Activated effector memory CD4-positive, alpha-beta T cell treated with Interleukin-2 at 50 U/mL for 16 hours (primary cell): ENCODE data around the gene PNMA8B.

Experiments
- DNase-seq: peaks from one replicate; pipeline ENCODE4 v3.0.0-alpha.2; 2020

The PNMA8B gene

GRCh38 chr19:46486358-46486757 lies 9.3 kb downstream of the PNMA8B start:
- no peak for DNase-seq

- no peak for DNase-seq
Measured at GRCh38 chr19:46484656-46485055, 11.0 kb downstream of the PNMA8B start.

DNA sequence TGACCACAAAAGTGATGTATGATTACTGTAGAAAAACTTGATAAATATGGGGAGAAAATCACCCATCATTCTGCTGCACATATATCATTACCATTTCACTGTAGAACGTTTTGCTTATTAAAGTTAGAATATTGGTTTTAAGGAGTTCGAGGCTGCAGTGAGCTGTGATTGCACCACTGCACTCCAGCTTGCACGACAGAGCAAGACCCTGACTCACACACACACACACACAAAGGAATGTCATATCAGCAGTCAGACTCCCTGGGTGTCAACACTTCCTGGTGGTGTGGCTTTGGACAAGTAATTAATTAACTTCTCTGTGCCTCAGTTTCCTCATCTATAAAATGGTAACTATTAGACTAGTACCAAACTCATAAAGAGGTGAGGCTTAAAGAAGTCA lies 13.0 kb downstream of the PNMA8B start:
- no peak for DNase-seq

DNA sequence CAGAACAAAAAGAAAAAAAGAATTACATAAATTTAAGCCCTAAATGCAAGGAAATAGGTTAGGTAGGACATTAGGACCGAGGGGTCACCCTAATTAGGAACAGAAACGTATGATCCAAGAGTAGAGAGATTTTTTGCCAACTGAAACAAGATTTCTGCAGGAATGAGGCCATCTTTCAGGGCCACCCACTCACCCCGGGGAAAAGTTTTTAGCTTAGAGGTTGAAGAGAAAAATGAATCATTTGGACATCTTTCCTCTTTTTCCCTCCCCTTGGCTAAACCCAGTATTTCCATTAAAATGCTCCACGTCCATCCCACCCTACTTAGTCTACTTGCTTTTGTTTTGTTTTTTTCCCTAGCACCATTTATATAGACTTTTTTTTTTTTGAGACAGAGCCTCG lies 13.7 kb downstream of the PNMA8B start:
- no peak for DNase-seq

DNA sequence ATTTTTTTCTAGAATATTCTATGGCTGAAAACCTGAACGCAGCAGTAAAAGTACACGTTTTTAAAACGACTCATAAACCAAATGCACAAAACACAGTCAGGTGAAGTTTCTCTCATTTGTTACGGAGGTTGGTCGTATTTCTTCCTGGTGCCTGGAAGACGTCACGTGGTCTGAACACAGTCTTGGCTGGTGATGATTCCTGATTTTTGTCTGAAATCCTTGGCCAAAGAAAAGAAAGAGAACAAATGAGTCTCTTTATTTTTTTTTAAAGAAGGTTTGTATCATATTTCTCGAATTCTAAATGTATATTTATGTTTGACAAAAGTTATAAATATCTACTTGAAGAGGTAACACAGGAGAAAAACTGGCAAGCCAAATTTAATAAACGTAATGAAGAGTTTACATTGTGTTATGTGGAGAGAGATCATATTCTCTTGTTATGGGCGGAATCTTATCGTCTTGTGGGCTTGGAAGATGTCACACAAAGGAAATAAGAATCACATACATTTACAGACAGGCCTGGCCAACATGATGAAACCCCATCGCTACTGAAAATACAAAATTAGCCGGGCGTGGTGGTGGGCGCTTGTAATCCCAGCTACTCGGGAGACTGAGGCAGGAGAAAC lies 14.3 kb downstream of the PNMA8B start:
- no peak for DNase-seq

DNA sequence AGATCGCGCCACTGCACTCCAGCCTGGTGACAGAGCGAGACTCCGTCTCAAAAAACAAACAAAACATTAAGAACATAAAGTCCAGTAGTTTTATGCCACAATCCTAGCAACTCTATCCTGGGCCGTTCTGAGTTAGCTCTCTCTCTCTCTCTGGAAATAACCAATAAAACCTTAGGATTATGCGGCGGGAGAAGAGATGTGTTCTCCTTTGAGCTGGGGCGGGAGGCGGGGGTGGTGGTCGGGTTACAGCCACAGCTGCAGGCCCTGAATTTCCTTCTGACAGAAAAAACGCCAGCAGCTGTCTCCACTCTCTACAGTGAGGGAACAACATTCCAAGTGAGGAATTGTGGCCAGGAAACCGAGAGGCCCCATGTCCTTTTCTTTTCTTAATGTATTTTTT lies 15.3 kb downstream of the PNMA8B start:
- DNase-seq, result no peak

DNA sequence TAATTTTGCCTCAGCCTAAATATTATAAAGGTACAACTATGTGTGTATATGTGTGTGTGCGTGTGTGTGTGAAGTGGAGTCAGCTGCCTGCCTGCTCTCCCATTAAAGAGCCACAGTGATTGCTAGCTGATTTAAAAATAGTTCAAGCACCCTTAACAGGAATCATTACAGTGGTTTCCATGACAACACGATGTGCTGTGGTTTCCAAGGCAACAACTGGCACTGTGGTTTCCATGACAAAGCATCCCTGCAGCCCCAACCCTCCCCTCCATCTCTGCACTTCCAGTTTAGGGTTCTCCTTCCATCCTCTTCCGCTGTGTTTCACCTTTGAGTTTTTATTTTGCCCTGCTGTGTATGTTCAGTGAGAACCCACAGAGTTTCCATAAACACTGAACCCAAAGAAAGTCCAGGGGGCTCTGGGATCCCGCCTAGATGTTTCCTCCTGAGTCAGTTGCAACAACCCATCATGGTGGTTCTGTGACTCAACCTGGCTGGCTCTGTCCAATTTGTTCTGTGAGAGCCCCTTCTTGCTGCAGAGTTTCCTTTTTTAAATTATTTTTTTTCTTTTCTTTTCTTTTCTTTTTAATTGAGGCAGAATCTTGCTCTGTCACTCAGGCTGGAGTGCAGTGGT lies 17.2 kb downstream of the PNMA8B start:
- no peak for DNase-seq

GRCh38 chr19:46475986-46476385 lies 19.7 kb downstream of the PNMA8B start:
- DNase-seq, result no peak

GRCh38 chr19:46474211-46474610 lies 21.5 kb downstream of the PNMA8B start:
- DNase-seq, result no peak

DNA sequence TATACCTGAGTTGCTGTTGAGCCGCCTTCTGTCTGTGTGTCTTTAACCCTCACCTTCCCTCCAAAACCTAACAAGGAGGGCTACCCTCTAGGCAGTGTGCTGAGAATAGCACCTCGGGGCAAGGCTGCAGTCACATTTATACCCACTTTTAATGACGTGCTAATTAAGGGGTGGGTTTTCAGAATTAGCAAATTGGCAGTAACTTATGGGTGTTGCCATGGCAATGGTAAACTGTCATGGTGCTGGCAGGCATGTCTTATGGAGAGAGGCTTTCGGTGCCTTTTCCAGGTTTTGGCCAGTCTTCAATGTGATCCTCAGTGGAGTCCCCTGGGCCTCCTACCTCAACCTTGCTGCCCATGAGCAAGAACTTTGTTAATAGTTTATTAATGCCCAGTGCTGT lies 23.1 kb downstream of the PNMA8B start:
- DNase-seq, result no peak

- no peak for DNase-seq
Measured at GRCh38 chr19:46471811-46472543, 23.7 kb downstream of the PNMA8B start.

DNA sequence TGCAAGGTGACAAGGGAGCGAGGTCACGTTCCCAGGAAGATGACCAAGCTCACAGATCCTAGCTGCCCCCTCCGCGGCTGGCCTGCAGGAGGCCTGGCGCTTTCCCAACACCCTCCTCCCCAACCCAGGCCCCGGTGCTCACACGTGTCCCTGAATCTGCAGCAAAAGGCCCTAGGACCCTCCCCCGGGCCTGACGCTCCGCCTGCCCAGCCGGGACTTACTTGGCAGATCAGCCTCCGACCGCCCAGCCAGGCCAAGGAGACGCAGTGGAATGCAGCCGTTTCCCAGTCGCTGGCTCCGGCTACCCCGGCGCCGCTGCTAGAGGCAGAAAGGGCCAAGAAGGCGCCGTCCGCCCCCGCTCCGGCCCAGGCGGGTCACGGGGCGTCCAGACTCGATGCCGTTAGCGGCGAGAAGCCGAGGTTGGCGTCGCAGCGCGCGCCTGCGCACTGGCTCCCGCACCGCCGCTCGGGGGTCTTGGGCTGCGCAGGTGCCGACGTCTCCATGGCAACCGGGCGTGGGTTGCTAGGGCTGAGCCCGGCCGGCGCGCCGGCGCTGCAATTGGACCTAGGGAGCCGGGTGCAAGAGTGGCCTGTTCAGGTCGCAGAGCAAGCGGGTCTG lies 24.4 kb downstream of the PNMA8B start, which contains the start of gene PNMA8A:
TSS of gene PNMA8A (minus strand) at position 448 of the 618 bp plus-strand sequence. CDS start 528 bp downstream, outside the sequence.
- DNase-seq, result no peak

- no peak for DNase-seq
Measured at GRCh38 chr19:46470376-46470775, 25.3 kb downstream of the PNMA8B start.

DNA sequence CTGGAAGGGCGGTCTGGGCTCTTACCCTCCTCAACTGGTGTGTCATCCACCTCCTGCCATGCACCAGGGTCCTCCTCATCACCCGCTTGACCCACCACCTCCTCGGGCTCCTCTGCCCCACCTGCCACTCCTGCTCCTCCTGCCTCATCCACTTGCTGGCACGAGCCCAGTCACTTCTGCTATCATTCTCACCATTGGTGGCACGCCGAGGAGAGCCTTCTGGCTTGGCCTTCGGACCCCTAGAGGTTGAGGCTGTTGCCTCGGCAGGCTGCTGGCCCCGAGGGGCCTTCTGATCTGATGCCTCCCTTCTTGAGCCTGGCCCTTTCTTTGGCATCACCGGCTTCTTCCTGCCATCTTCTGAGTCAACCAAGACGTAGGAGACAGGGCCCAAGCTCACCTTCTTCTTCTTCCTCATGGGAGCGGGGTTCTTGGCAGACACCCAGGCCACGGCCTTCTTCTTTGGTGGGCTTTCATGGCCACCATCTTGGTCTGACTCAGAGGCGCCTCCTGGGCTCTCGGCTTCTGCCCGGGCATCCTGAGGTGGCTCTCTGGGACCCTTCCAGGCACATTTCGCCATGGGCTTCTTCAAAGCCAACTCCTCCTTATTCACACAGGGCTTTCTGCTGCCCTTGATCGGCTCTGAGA lies 26.0 kb downstream of the PNMA8B start:
- no peak for DNase-seq

DNA sequence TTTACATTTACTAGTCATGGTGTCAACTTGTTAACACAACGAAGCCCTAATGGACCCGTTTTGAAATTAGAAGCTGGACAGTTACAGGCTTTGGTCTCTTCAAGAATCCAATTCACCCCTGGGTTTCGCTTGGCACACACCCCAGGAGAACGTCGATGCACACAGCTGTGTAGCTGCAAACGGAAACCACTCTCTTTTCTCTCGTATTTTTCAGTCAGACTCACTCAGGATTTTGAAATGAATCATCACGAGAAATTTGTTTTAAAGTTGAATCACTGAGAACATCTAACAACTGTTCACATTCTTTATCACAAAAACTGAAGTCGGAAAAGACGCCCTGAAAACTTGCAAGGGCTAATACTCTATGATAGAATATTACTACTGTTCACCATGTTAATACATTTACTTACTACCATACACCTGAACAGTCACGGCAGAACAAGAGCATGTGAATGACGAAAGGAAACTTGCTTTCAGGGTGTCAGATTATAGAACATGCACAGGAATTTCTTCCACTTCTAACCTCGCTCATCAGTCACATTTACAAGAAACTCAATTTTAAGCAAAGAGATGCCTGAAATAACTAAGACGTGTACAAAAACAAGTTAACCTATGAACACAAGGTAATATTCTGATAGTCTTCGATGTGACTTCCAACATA lies 29.0 kb downstream of the PNMA8B start:
- no peak for DNase-seq

DNA sequence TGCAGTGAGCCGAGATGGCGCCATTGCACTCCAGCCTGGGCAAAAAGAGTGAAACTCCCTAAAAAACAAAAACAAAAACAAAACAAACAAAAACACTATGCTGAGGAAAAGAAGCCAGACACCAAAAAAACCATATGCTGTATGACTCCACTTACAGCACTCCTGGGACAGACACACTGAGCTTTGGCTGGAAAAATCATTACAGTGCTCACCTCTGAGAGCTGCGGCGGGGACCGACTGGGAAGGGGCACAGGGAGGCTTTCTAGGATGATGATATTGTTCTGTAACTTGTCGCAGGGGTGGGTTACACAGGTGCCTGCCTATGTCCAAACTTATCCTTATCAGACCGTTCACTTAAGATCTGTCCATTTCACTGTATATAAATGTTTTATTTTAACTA lies 32.2 kb downstream of the PNMA8B start:
- no peak for DNase-seq

GRCh38 chr19:46461537-46461936 lies 34.1 kb downstream of the PNMA8B start:
- no peak for DNase-seq

DNA sequence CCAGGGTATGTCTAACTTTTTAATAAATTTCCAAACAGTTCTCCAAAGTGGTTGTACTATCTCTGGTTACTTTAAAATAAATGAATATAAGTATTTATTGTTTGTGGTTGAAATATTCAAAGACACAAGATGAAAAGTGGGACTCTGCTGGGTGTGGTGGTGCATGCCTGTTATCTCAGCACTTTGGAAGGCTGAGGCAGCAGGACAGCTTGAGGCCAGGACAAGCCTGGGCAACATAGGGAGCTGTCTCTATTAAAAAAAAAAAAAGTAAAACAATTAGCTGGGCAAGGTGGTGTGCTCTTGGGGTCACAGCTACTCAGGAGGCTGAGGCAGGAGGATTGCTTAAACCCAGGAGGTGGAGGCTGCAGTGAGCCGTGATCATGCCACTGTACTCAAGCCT lies 34.7 kb downstream of the PNMA8B start:
- no peak for DNase-seq

- no peak for DNase-seq
Measured at GRCh38 chr19:46460055-46460454, 35.6 kb downstream of the PNMA8B start.

GRCh38 chr19:46456930-46457329 lies 38.7 kb downstream of the PNMA8B start:
- no peak for DNase-seq

DNA sequence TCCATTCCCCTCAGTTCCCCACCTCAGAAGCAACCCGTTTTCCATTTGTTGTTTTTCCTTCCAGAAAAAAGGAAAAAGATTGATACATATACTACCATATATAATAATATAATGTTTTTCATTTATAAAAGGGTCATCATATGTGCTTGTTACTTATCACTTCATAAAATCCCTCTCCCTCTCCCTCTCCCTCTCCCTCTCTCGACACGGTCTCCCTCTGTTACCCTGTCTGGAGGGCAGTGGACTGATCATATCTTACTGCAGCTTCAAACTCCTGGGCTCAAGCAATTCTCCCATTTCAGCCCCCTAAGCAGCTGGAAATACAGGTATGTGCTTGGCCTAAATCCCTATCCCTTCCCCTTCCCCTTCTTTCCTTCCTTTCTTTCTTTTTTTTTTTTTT lies 41.4 kb downstream of the PNMA8B start:
- no peak for DNase-seq

DNA sequence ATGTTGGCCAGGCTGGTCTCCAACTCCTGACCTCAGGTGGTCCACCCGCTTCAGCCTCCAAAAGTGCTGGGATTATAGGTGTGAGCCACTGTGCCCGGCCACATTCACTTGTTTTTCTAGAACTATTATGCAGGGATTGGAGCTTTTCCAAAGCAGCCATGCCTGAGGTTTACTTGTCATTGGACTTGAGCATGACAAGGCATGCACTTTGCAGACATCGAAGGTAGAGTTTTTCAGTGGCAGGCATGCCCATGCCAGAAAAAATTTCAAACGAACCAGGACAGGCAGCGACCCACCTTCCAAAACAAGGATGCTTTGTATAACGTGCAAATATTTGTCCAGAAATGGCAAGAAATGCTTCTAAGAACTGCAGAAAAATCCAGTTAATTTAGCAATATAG lies 42.0 kb downstream of the PNMA8B start:
- DNase-seq, result no peak

DNA sequence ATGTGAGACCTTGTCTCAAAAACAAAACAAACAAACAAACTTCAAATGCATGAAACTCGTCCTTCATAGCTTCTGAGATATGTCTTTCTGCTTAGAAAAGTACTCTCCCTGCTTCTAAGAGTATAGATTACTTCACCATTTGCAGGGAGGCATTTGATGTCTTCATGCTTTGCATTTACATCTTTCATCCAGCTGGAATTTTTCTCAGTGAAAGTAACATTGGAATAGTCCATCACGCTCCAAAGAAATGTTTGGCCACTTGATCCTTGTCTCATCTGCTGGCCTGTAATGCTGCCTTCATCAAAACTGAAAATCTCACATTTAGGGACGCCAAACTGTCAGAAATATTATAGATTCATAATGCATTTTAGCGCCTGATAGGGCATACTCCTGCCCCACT lies 43.5 kb downstream of the PNMA8B start:
- DNase-seq, result no peak
